DND-41 (cell line): ENCODE results near the gene DSG1.

Source experiments
- ATAC-seq: fragments of 200-7000 bp; cut with Tn5 transposase; 3 replicates; pipeline ENCODE4 v1.9.1; 2021; ENCODE audit warnings: low read depth; ENCODE audit not compliant: insufficient read depth
- DNase-seq: peaks from one replicate; pipeline ENCODE4 v3.0.0-alpha.2; 2020
- H2AFZ ChIP-seq: 2 replicates; pipeline ENCODE4 v1.6.0; 2012; ENCODE audit warnings: low read depth, low read length
- H3K27ac ChIP-seq: 2 replicates; pipeline ENCODE4 v1.5.1; 2012; ENCODE audit warnings: low read length, inconsistent platforms
- H3K27me3 ChIP-seq: fragments of 200-600 bp; sonication (generic); 2 replicates; pipeline ENCODE4 v1.6.0; 2012; ENCODE audit warnings: low read length, mild to moderate bottlenecking, inconsistent platforms; ENCODE audit not compliant: insufficient read depth, poor library complexity
- H3K36me3 ChIP-seq: 2 replicates; pipeline ENCODE4 v1.5.1; 2012; ENCODE audit warnings: low read length, inconsistent platforms; ENCODE audit not compliant: insufficient read depth
- H3K4me1 ChIP-seq: 2 replicates; pipeline ENCODE4 v1.5.1; 2012; ENCODE audit warnings: mild to moderate bottlenecking, low read length; ENCODE audit not compliant: insufficient read depth
- H3K4me2 ChIP-seq: 2 replicates; pipeline ENCODE4 v1.6.0; 2012; ENCODE audit warnings: mild to moderate bottlenecking, moderate library complexity, low read length, inconsistent platforms; ENCODE audit not compliant: insufficient read depth
- H3K4me3 ChIP-seq, 2 experiments: fragments of 200-600 bp in 1 of 2; shearing (Covaris generic) in 1 of 2; 2 replicates each; pipeline ENCODE4 v1.5.1; 2012 to 2016; ENCODE audit warnings: inconsistent platforms in 2 of 2, low read length in 2 of 2, mild to moderate bottlenecking in 2 of 2, low read depth in 1 of 2, moderate library complexity in 1 of 2
- H3K79me2 ChIP-seq: 2 replicates; pipeline ENCODE4 v1.6.0; 2012; ENCODE audit warnings: low read length, inconsistent platforms; ENCODE audit not compliant: insufficient read depth
- H3K9ac ChIP-seq: 2 replicates; pipeline ENCODE4 v1.6.0; 2012; ENCODE audit warnings: low read depth, mild to moderate bottlenecking, inconsistent platforms, low read length, moderate library complexity
- H3K9me3 ChIP-seq: 2 replicates; pipeline ENCODE4 v1.5.1; 2012; ENCODE audit warnings: low read length, moderate library complexity, mild to moderate bottlenecking, inconsistent platforms; ENCODE audit not compliant: insufficient read depth, severe bottlenecking
- H4K20me1 ChIP-seq: 2 replicates; pipeline ENCODE4 v1.6.0; 2012; ENCODE audit warnings: low read length; ENCODE audit not compliant: insufficient read depth
- EZH2 ChIP-seq: IDR thresholded peaks from 3 replicates; pipeline ENCODE4 v1.6.1; 2012; ENCODE audit warnings: borderline replicate concordance, low read depth, mild to moderate bottlenecking, moderate library complexity, low read length, inconsistent platforms; ENCODE audit not compliant: severe bottlenecking
- TF ChIP-seq, protein P1 (sequence below): IDR thresholded peaks from 2 replicates; pipeline ENCODE4 v1.5.1; 2012; ENCODE audit warnings: borderline replicate concordance, low read length, moderate library complexity, mild to moderate bottlenecking; ENCODE audit not compliant: poor library complexity, severe bottlenecking; ENCODE audit errors: extremely low read depth

Gene DSG1

DNA sequence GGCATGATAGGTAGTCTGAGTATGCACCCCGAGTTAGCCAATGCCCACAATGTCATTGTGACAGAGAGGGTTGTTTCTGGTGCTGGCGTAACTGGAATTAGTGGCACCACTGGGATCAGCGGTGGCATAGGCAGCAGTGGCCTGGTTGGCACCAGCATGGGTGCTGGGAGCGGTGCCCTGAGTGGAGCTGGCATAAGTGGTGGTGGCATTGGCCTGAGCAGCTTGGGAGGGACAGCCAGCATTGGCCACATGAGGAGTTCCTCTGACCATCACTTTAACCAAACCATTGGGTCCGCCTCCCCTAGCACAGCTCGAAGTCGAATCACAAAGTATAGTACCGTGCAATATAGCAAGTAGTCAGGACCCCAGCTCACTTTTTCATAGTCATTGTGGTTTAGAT lies 37.0 kb downstream of the DSG1 start:
- Histone ChIP-seq H4K20me1 (no peaks in the 10 kb centered on the region), H3K79me2 (no peaks in the 10 kb centered on the region), H3K4me3 (no peak overlapping the region), H3K27ac (no peak overlapping the region), H3K27me3 (no peaks in the 10 kb centered on the region), H2AFZ (no peak overlapping the region), H3K9ac (no peak overlapping the region), H3K4me1 (no peaks in the 10 kb centered on the region), H3K4me2 (no peak overlapping the region), H3K9me3 (no peaks in the 10 kb centered on the region), H3K36me3 (no peaks in the 10 kb centered on the region)
- TF ChIP-seq, protein P1, sequence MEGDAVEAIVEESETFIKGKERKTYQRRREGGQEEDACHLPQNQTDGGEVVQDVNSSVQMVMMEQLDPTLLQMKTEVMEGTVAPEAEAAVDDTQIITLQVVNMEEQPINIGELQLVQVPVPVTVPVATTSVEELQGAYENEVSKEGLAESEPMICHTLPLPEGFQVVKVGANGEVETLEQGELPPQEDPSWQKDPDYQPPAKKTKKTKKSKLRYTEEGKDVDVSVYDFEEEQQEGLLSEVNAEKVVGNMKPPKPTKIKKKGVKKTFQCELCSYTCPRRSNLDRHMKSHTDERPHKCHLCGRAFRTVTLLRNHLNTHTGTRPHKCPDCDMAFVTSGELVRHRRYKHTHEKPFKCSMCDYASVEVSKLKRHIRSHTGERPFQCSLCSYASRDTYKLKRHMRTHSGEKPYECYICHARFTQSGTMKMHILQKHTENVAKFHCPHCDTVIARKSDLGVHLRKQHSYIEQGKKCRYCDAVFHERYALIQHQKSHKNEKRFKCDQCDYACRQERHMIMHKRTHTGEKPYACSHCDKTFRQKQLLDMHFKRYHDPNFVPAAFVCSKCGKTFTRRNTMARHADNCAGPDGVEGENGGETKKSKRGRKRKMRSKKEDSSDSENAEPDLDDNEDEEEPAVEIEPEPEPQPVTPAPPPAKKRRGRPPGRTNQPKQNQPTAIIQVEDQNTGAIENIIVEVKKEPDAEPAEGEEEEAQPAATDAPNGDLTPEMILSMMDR = no peak
- TF ChIP-seq EZH2 = no peak
- ATAC-seq = no peak
- DNase-seq = no peak

DNA sequence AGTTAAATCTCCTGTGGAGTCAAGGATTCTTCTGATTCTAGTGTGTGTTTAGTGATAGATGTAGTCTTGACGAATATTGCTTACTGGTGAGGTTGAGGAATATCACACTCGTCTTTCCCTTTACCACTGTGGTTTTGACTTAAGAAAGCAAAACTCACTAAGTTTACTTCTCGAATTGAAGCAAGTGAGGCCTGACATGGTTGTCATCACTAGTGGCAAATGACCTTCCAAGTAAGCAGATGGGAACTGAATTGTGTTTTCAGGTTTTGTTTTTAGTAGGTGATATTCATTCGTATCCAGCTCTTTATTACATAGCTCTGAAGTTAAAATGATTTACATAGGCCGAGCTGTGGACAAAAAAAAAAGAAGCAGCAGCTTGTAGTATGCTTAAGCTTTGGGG lies 38.1 kb downstream of the DSG1 start:
- H3K27me3 ChIP-seq = no peaks in the 10 kb centered on the region
- H3K79me2 ChIP-seq = no peaks in the 10 kb centered on the region
- TF ChIP-seq EZH2 = no peak
- TF ChIP-seq, protein P1 = no peak
- no peaks in the 10 kb centered on the region for H3K9me3 ChIP-seq
- DNase-seq (no peak), ATAC-seq (no peak)
- H2AFZ ChIP-seq = no peak overlapping the region
- no peak overlapping the region for H3K9ac ChIP-seq
- H3K4me1 ChIP-seq = no peaks in the 10 kb centered on the region
- no peaks in the 10 kb centered on the region for H4K20me1 ChIP-seq
- no peak overlapping the region for H3K27ac ChIP-seq
- no peak overlapping the region for H3K4me3 ChIP-seq
- no peak overlapping the region for H3K4me2 ChIP-seq
- H3K36me3 ChIP-seq = no peaks in the 10 kb centered on the region

DNA sequence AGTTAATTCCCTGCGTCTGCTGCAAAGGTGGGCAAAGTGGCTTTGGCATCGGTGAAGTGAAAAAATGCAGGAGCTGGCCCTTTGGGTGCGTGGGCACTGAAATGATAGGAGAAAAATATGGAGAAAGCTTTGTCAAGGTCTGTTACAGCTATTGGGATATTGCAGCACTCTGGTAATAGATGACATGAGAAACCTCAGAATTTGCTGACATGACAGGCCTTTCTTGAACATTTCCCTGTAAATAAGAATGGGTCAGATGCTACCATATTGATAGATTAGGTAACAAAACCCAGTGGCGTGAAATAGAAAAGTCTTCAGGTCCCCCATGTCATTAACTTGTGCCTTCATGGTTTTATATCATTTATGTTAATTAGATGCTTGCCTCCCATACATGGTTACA lies 46.2 kb downstream of the DSG1 start:
- H3K79me2 ChIP-seq = no peaks in the 10 kb centered on the region
- H3K9me3 ChIP-seq = no peaks in the 10 kb centered on the region
- TF ChIP-seq, protein P1 = no peak
- no peak for TF ChIP-seq EZH2
- ATAC-seq = no peak
- H3K9ac ChIP-seq = no peak overlapping the region
- no peaks in the 10 kb centered on the region for H3K27me3 ChIP-seq
- H3K4me3 ChIP-seq = no peak overlapping the region
- H2AFZ ChIP-seq = no peak overlapping the region
- H3K36me3 ChIP-seq = no peaks in the 10 kb centered on the region
- H4K20me1 ChIP-seq = no peaks in the 10 kb centered on the region
- H3K27ac ChIP-seq = no peak overlapping the region
- H3K4me1 ChIP-seq = no peaks in the 10 kb centered on the region
- no peak overlapping the region for H3K4me2 ChIP-seq
- no peak for DNase-seq

DNA sequence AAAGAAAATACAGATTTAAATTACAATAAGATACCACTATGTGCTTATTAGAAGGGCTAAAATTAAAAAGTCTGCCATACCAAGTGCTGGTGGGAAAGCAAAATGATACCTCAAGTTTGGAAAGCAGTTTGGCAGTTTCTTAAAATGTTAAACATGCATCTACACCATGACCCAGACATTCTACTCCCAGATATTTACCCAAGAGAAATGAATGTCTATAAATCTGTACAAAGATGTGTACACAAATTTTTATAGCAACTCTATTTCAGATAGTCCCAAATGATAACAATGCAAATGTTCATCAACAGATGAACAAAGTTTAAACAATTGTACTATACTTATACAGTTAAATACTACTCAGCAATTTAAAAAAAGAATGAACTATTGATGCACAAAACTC lies 51.5 kb downstream of the DSG1 start:
- DNase-seq (no peak), ATAC-seq (no peak)
- Histone ChIP-seq H3K4me1 (no peaks in the 10 kb centered on the region), H3K4me3 (no peak overlapping the region), H3K9ac (no peak overlapping the region), H3K79me2 (no peaks in the 10 kb centered on the region), H3K27ac (no peak overlapping the region), H2AFZ (no peak overlapping the region), H3K36me3 (no peaks in the 10 kb centered on the region), H3K4me2 (no peak overlapping the region), H3K9me3 (no peaks in the 10 kb centered on the region), H4K20me1 (no peaks in the 10 kb centered on the region), H3K27me3 (no peaks in the 10 kb centered on the region)
- TF ChIP-seq, protein P1 = no peak
- no peak for TF ChIP-seq EZH2
